NCI-H1092 (cell line): ENCODE data around the gene KIF1B.
A peak's percentile ranks its signal among the peaks of the same experiment; 100 is the strongest.

Experiments
- DNase-seq: peaks from one replicate; lab custom pipeline; 2025; lab: John Stamatoyannopoulos, UW

Gene KIF1B

GRCh38 chr1:10209905-10210810, at the start of gene KIF1B:
Gene KIF1B (plus strand): TSS chr1:10210570. CDS start chr1:10232329, 21,759 bp downstream.
- peak; percentile 97 for DNase-seq

- no peak for DNase-seq
Measured at GRCh38 chr1:10160907-10161490, 49.4 kb upstream of the KIF1B start.

GRCh38 chr1:10161541-10162290, 48.7 kb upstream of the KIF1B start:
- no peak for DNase-seq

- DNase-seq, result no peak
Measured at GRCh38 chr1:10168912-10169514, 41.4 kb upstream of the KIF1B start.

GRCh38 chr1:10170239-10170574, 40.2 kb upstream of the KIF1B start:
- no peak for DNase-seq

GRCh38 chr1:10171105-10171767, 39.1 kb upstream of the KIF1B start:
- DNase-seq, result no peak

GRCh38 chr1:10171995-10172669, 38.2 kb upstream of the KIF1B start:
- DNase-seq, result no peak

GRCh38 chr1:10173582-10173981, 36.8 kb upstream of the KIF1B start:
- DNase-seq, result no peak

- DNase-seq, result no peak
Measured at GRCh38 chr1:10177876-10178275, 32.5 kb upstream of the KIF1B start.

- no peak for DNase-seq
Measured at GRCh38 chr1:10178597-10179405, 31.6 kb upstream of the KIF1B start.

- no peak for DNase-seq
Measured at GRCh38 chr1:10179406-10180091, 30.8 kb upstream of the KIF1B start.

GRCh38 chr1:10181154-10181553, 29.2 kb upstream of the KIF1B start:
- no peak for DNase-seq

- DNase-seq, result no peak
Measured at GRCh38 chr1:10185759-10186158, 24.6 kb upstream of the KIF1B start.

- DNase-seq, result no peak
Measured at GRCh38 chr1:10186331-10187025, 23.9 kb upstream of the KIF1B start.

GRCh38 chr1:10187026-10187334, 23.4 kb upstream of the KIF1B start:
- DNase-seq, result no peak

- DNase-seq, result no peak
Measured at GRCh38 chr1:10188133-10188650, 22.2 kb upstream of the KIF1B start.

GRCh38 chr1:10189659-10190058, 20.7 kb upstream of the KIF1B start:
- no peak for DNase-seq

- DNase-seq, result no peak
Measured at GRCh38 chr1:10192263-10192662, 18.1 kb upstream of the KIF1B start.

GRCh38 chr1:10193288-10193687, 17.1 kb upstream of the KIF1B start:
- DNase-seq, result no peak
